OCI-LY7 (cell line): Measurements from ENCODE around the gene DHX34.

Experiments used
- EZH2phosphoT487 ChIP-seq: fragments of 200-600 bp; sonication (generic); IDR thresholded peaks from 2 replicates; pipeline ENCODE4 v1.6.1; 2018; ENCODE audit warnings: low read depth, borderline replicate concordance, mild to moderate bottlenecking, mixed run types, antibody characterized with exemption, low read length, moderate library complexity, mixed read lengths
- TF ChIP-seq, protein P1 (sequence below): fragments of 200-600 bp; sonication (generic); conservative IDR thresholded peaks from 2 replicates; pipeline ENCODE4 v1.5.1; 2014; ENCODE audit warnings: mild to moderate bottlenecking, antibody characterized with exemption, low read length, moderate library complexity, mixed read lengths

DNA sequence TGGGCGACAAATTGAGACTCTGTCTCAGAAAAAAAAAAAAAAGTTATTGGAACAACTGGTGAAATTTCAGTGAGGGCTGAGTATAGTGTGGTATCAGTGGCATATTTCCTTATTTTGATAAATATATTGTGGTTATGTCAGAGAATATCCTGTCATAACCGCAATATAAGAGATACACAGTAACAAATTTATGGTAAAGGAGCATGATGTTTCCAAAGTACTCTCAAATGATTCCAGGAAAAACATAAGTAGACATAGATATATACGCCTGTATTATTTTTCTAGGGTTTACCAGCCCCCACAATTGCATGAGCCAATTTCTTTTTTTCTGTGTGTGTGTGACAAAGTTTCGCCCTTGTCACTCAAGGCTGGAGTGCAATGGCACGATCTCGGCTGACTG, 45.1 kb upstream of the DHX34 start:
- TF ChIP-seq, protein P1, sequence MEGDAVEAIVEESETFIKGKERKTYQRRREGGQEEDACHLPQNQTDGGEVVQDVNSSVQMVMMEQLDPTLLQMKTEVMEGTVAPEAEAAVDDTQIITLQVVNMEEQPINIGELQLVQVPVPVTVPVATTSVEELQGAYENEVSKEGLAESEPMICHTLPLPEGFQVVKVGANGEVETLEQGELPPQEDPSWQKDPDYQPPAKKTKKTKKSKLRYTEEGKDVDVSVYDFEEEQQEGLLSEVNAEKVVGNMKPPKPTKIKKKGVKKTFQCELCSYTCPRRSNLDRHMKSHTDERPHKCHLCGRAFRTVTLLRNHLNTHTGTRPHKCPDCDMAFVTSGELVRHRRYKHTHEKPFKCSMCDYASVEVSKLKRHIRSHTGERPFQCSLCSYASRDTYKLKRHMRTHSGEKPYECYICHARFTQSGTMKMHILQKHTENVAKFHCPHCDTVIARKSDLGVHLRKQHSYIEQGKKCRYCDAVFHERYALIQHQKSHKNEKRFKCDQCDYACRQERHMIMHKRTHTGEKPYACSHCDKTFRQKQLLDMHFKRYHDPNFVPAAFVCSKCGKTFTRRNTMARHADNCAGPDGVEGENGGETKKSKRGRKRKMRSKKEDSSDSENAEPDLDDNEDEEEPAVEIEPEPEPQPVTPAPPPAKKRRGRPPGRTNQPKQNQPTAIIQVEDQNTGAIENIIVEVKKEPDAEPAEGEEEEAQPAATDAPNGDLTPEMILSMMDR: no peak
- TF ChIP-seq EZH2phosphoT487: no peak
